HCT116 (cell line): ENCODE data around the gene WDR5. TPM values are rescaled to one million over a fixed set of nuclear protein-coding genes. Genes with fewer than 3 reads are reported as not detected.

ENCODE experiments used
- ATAC-seq: fragments of 200-7000 bp; cut with Tn5 transposase; 2 replicates; pipeline ENCODE4 v1.9.1; 2020; ENCODE audit warnings: mild to moderate bottlenecking, moderate library complexity
- BruUV-seq: library from RNA; stranded (reverse); fragments of 400-500 nt; replicated peaks from 2 replicates; lab custom pipeline; 2021; lab: Mats Ljungman, UMichigan
- CTCF ChIA-PET: fragments of 300-600 bp; sonication (Branson Sonifier 250); formaldehyde crosslinking; loops from one replicate; lab custom pipeline; 2021; ENCODE audit warnings: antibody characterized with exemption; lab: Charles Lee
- POLR2A ChIA-PET: fragments of 300-600, 350-600 bp; sonication (Branson Sonifier 250); formaldehyde crosslinking; loops from one replicate; lab custom pipeline; 2021; ENCODE audit warnings: antibody characterized with exemption; lab: Charles Lee
- RAD21 ChIA-PET, 2 experiments: fragments of 300-600 bp; sonication (Branson Sonifier 250); formaldehyde crosslinking; loops; one replicate each; lab custom pipeline; 2023; ENCODE audit warnings: low total read pairs in 2 of 2; ENCODE audit not compliant: uncharacterized antibody in 2 of 2, unreplicated experiment in 2 of 2, low non-redundant PET in 1 of 2; lab: Charles Lee
- DNase-seq: peaks from one replicate; pipeline ENCODE4 v3.0.0-alpha.2; 2010; ENCODE audit warnings: low read depth, low spot score
- H2AFZ ChIP-seq: fragments of 200-600 bp; shearing (Covaris generic), sonication (generic); 2 replicates; pipeline ENCODE4 v1.6.1; 2017; ENCODE audit warnings: low read depth, mixed run types, mixed read lengths, antibody characterized with exemption, low read length; ENCODE audit not compliant: poor library complexity, severe bottlenecking
- H3K27ac ChIP-seq: 2 replicates; pipeline ENCODE4 v1.5.1; 2012; ENCODE audit warnings: low read depth, low read length
- H3K27me3 ChIP-seq: fragments of 200-600 bp; sonication (generic); 2 replicates; pipeline ENCODE4 v1.6.1; 2016; ENCODE audit warnings: mixed run types, low read length, mixed read lengths; ENCODE audit not compliant: insufficient read depth
- H3K36me3 ChIP-seq, 2 experiments: fragments of 200-500 bp in 1 of 2; fragments of 200-600 bp in 1 of 2; sonication (Bioruptor generic) in 1 of 2; sonication (generic) in 1 of 2; 2 replicates each; pipeline versions ENCODE4 v1.5.1 to v1.6.1; 2014 to 2016; ENCODE audit warnings: low read length in 2 of 2, inconsistent platforms in 1 of 2, mixed read lengths in 1 of 2, mixed run types in 1 of 2; ENCODE audit not compliant: insufficient read depth in 2 of 2, control insufficient read depth in 1 of 2
- H3K4me1 ChIP-seq, 2 experiments: fragments of 200-600 bp in 1 of 2; sonication (generic) in 1 of 2; 2 replicates each; pipeline versions ENCODE4 v1.5.1 to v1.6.1; 2012 to 2017; ENCODE audit warnings: low read length in 2 of 2, inconsistent platforms in 1 of 2, mild to moderate bottlenecking in 1 of 2, mixed read lengths in 1 of 2, mixed run types in 1 of 2, moderate library complexity in 1 of 2; ENCODE audit not compliant: insufficient read depth in 2 of 2, control insufficient read depth in 1 of 2
- H3K4me2 ChIP-seq: fragments of 200-600 bp; sonication (generic); 2 replicates; pipeline ENCODE4 v1.6.1; 2017; ENCODE audit warnings: mixed run types, low read length, mixed read lengths
- H3K4me3 ChIP-seq, 2 experiments: fragments of 200-600 bp in 1 of 2; sonication (generic) in 1 of 2; replicated peaks in 1 of 2; 2 replicates each; pipeline ENCODE4 v1.5.1; 2011 to 2016; ENCODE audit warnings: low read length in 2 of 2, control low read depth in 1 of 2, low read depth in 1 of 2, mild to moderate bottlenecking in 1 of 2, mixed read lengths in 1 of 2, mixed run types in 1 of 2
- H3K79me2 ChIP-seq: fragments of 200-600 bp; sonication (generic); 2 replicates; pipeline ENCODE4 v1.6.1; 2017; ENCODE audit warnings: mild to moderate bottlenecking, mixed run types, low read length, moderate library complexity, mixed read lengths; ENCODE audit not compliant: insufficient read depth
- H3K9ac ChIP-seq: fragments of 200-600 bp; sonication (generic); 2 replicates; pipeline ENCODE4 v1.6.1; 2016; ENCODE audit warnings: low read length, mixed read lengths
- H3K9me2 ChIP-seq: fragments of 200-600 bp; sonication (generic), shearing (Covaris generic); 2 replicates; pipeline ENCODE4 v1.6.1; 2017; ENCODE audit warnings: mixed run types, mild to moderate bottlenecking, moderate library complexity; ENCODE audit not compliant: insufficient read depth
- H3K9me3 ChIP-seq, 2 experiments: fragments of 200-500 bp in 1 of 2; fragments of 200-600 bp in 1 of 2; sonication (Bioruptor generic) in 1 of 2; sonication (generic) in 1 of 2; 2 replicates each; pipeline ENCODE4 v1.6.1; 2014 to 2017; ENCODE audit warnings: low read length in 2 of 2, mixed read lengths in 2 of 2, inconsistent platforms in 1 of 2, low read depth in 1 of 2, mild to moderate bottlenecking in 1 of 2, mixed run types in 1 of 2, moderate library complexity in 1 of 2; ENCODE audit not compliant: control insufficient read depth in 1 of 2, insufficient read depth in 1 of 2
- H4K20me1 ChIP-seq: fragments of 200-600 bp; sonication (generic), shearing (Covaris generic); 2 replicates; pipeline ENCODE4 v1.6.1; 2017; ENCODE audit warnings: mixed run types, mild to moderate bottlenecking, moderate library complexity; ENCODE audit not compliant: insufficient read depth
- CEBPB ChIP-seq: IDR thresholded peaks from 2 replicates; pipeline ENCODE4 v1.6.1; 2012; ENCODE audit warnings: low read depth
- EGR1 ChIP-seq: IDR thresholded peaks from 2 replicates; pipeline ENCODE4 v1.6.1; 2012; ENCODE audit warnings: low read depth
- ELF1 ChIP-seq: IDR thresholded peaks from 2 replicates; pipeline ENCODE4 v1.6.1; 2012; ENCODE audit warnings: low read depth, borderline replicate concordance
- POLR2A ChIP-seq: IDR thresholded peaks from 2 replicates; pipeline ENCODE4 v1.7.0; 2011; ENCODE audit warnings: borderline replicate concordance; ENCODE audit not compliant: insufficient read depth, insufficient read length; ENCODE audit errors: extremely low read depth
- POLR2AphosphoS5 ChIP-seq: IDR thresholded peaks from 2 replicates; pipeline ENCODE4 v1.6.1; 2011; ENCODE audit warnings: mild to moderate bottlenecking, low read depth, low read length, moderate library complexity
- RAD21 ChIP-seq: IDR thresholded peaks from 2 replicates; pipeline ENCODE4 v1.6.1; 2012; ENCODE audit warnings: low read depth, mild to moderate bottlenecking
- SIN3A ChIP-seq: IDR thresholded peaks from 2 replicates; pipeline ENCODE4 v1.6.1; 2012; ENCODE audit warnings: low read depth
- SP1 ChIP-seq: IDR thresholded peaks from 2 replicates; pipeline ENCODE4 v1.6.1; 2012; ENCODE audit warnings: low read depth
- TCF7L2 ChIP-seq: IDR thresholded peaks from 2 replicates; pipeline ENCODE4 v1.7.0; 2011; ENCODE audit warnings: borderline replicate concordance, inconsistent platforms; ENCODE audit not compliant: insufficient read depth, insufficient read length; ENCODE audit errors: extremely low read depth
- YY1 ChIP-seq: IDR thresholded peaks from 2 replicates; pipeline ENCODE4 v1.6.1; 2011; ENCODE audit warnings: low read length, low read depth, moderate library complexity, mild to moderate bottlenecking; ENCODE audit not compliant: insufficient replicate concordance; ENCODE audit errors: extremely low read depth
- ZNF274 ChIP-seq: fragments of 200-500 bp; sonication (Bioruptor generic); IDR thresholded peaks from 2 replicates; pipeline ENCODE4 v1.6.1; 2014; ENCODE audit warnings: mild to moderate bottlenecking, low read depth, low read length, inconsistent platforms
- intact Hi-C: fragments of 100-400 bp; cut with micrococcal nuclease; formaldehyde crosslinking; loops from 2 replicates; pipeline ENCODE4 v1.10.0; 2022
- total RNA-seq: library from RNA; stranded (reverse); gene quantifications from one replicate; pipeline ENCODE4 v1.2.1, GENCODE V29; 2021; ENCODE audit not compliant: unreplicated experiment
- TF ChIP-seq, protein P1 (sequence below), 3 experiments: fragments of 200-600 bp in 1 of 3; sonication (generic) in 1 of 3; IDR thresholded peaks in 2 of 3; conservative IDR thresholded peaks in 1 of 3; 2 replicates each; pipeline ENCODE4 v1.5.1; 2012 to 2017; ENCODE audit warnings: low read depth in 2 of 3, low read length in 2 of 3, antibody characterized with exemption in 1 of 3, borderline replicate concordance in 1 of 3, control low read depth in 1 of 3, mild to moderate bottlenecking in 1 of 3, mixed read lengths in 1 of 3, mixed run types in 1 of 3, moderate library complexity in 1 of 3; ENCODE audit not compliant: insufficient read depth in 1 of 3
- TF ChIP-seq, protein P2 (sequence below): IDR thresholded peaks from 2 replicates; pipeline ENCODE4 v1.6.1; 2012; ENCODE audit warnings: low read depth

Gene WDR5
- total RNA-seq, 1 experiment from 2014 or later, result 55.8 TPM

DNA sequence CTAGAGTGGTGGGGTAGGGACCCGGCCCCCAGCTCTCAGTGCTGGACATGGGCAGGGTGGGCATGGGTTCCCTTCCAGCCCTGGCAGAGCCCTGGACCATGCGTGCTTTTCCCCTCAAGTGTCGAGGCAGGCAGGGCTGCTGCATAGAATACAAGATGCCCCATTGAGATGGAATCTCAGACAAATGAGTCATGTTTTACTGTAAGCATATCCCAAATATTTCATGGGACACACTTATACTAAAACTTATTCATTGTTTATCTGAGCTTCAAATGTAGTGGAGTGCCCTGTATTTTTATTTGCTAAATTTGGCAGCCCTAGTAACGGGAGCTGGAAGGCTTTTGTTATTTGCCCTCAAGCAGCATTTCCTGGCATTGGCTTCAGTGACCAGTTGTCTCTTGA lies 31.6 kb downstream of the WDR5 start:
- Histone ChIP-seq H3K4me2 (no peak overlapping the region), H3K36me3 (no peaks in the 10 kb centered on the region), H3K4me1 (peaks cover 0 to 9% of the 10 kb centered on the region in 2 experiments; a peak in 3 of 4 replicates), H2AFZ (no peak overlapping the region), H3K27me3 (no peaks in the 10 kb centered on the region), H3K9ac (no peak overlapping the region), H3K27ac (no peak overlapping the region), H3K79me2 (no peaks in the 10 kb centered on the region), H4K20me1 (no peaks in the 10 kb centered on the region), H3K4me3 (no peak overlapping the region)
- ChIA-PET RAD21 (no interaction called here), CTCF (interaction anchor here (1.8 kb wide), 1 partner anchor 276 kb away, joined by 11 read pairs; no protein-coding TSS in a partner anchor)
- intact Hi-C loops, result no loop called here
- BruUV-seq, result no TSS peak
- TF ChIP-seq POLR2AphosphoS5, result no peak
- no peak for TF ChIP-seq POLR2A
- TF ChIP-seq ZNF274, result no peak
- TF ChIP-seq, protein P1, sequence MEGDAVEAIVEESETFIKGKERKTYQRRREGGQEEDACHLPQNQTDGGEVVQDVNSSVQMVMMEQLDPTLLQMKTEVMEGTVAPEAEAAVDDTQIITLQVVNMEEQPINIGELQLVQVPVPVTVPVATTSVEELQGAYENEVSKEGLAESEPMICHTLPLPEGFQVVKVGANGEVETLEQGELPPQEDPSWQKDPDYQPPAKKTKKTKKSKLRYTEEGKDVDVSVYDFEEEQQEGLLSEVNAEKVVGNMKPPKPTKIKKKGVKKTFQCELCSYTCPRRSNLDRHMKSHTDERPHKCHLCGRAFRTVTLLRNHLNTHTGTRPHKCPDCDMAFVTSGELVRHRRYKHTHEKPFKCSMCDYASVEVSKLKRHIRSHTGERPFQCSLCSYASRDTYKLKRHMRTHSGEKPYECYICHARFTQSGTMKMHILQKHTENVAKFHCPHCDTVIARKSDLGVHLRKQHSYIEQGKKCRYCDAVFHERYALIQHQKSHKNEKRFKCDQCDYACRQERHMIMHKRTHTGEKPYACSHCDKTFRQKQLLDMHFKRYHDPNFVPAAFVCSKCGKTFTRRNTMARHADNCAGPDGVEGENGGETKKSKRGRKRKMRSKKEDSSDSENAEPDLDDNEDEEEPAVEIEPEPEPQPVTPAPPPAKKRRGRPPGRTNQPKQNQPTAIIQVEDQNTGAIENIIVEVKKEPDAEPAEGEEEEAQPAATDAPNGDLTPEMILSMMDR (IDR thresholded peaks at IDR 0.05 in 2 of 3, conservative IDR thresholded peaks at IDR 0.05 in 1 of 3; ENCODE audit: borderline replicate concordance in 1 of 3, insufficient read depth in 1 of 3, low read depth in 2 of 3, low read length in 2 of 3), result no peak
- no peak for TF ChIP-seq ELF1
- no peak for TF ChIP-seq CEBPB
- no peak for TF ChIP-seq TCF7L2
- no peak for TF ChIP-seq SIN3A
- no peak for TF ChIP-seq SP1
- TF ChIP-seq YY1, result no peak
- no peak for TF ChIP-seq EGR1
- TF ChIP-seq RAD21, result no peak
- TF ChIP-seq, protein P2, sequence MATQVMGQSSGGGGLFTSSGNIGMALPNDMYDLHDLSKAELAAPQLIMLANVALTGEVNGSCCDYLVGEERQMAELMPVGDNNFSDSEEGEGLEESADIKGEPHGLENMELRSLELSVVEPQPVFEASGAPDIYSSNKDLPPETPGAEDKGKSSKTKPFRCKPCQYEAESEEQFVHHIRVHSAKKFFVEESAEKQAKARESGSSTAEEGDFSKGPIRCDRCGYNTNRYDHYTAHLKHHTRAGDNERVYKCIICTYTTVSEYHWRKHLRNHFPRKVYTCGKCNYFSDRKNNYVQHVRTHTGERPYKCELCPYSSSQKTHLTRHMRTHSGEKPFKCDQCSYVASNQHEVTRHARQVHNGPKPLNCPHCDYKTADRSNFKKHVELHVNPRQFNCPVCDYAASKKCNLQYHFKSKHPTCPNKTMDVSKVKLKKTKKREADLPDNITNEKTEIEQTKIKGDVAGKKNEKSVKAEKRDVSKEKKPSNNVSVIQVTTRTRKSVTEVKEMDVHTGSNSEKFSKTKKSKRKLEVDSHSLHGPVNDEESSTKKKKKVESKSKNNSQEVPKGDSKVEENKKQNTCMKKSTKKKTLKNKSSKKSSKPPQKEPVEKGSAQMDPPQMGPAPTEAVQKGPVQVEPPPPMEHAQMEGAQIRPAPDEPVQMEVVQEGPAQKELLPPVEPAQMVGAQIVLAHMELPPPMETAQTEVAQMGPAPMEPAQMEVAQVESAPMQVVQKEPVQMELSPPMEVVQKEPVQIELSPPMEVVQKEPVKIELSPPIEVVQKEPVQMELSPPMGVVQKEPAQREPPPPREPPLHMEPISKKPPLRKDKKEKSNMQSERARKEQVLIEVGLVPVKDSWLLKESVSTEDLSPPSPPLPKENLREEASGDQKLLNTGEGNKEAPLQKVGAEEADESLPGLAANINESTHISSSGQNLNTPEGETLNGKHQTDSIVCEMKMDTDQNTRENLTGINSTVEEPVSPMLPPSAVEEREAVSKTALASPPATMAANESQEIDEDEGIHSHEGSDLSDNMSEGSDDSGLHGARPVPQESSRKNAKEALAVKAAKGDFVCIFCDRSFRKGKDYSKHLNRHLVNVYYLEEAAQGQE, result no peak
- TF ChIP-seq, all 23 proteins: peak for 0
- no peak for ATAC-seq
- POLR2A ChIA-PET, result no interaction called here
- no peaks in the 10 kb centered on the region for H3K9me3 ChIP-seq
- no peak for DNase-seq
- H3K9me2 ChIP-seq, result no peaks in the 10 kb centered on the region
